IMR-90 (cell line): ENCODE results near the gene FBXO34. TPM values are rescaled to one million over a fixed set of nuclear protein-coding genes. Genes with fewer than 3 reads are reported as not detected.

ENCODE experiments used
- ATAC-seq: fragments of 200-7000 bp; cut with Tn5 transposase; 2 replicates; pipeline ENCODE4 v1.9.1; 2020; ENCODE audit warnings: low read depth, mild to moderate bottlenecking, moderate library complexity
- BruUV-seq: library from RNA; stranded (reverse); fragments of 400-500 nt; replicated peaks from 2 replicates; lab custom pipeline; 2021; lab: Mats Ljungman, UMichigan
- CTCF ChIA-PET: fragments of 300-600 bp; formaldehyde crosslinking; extraction: SDS; loops from one replicate; lab custom pipeline; 2021; ENCODE audit warnings: antibody characterized with exemption; lab: Yijun Ruan, JAX
- POLR2A ChIA-PET: fragments of 300-600 bp; sonication (Branson Sonifier 250); formaldehyde crosslinking; loops from one replicate; lab custom pipeline; 2022; ENCODE audit warnings: antibody characterized with exemption; ENCODE audit not compliant: unreplicated experiment; lab: Charles Lee
- DNase-seq: peaks from one replicate; pipeline ENCODE4 v3.0.0; 2013
- H2AFZ ChIP-seq: replicated peaks from 2 replicates; pipeline ENCODE3; 2013; ENCODE audit warnings: low read length, mild to moderate bottlenecking; ENCODE audit not compliant: poor library complexity
- H2AK5ac ChIP-seq: 2 replicates; pipeline ENCODE4 v1.6.1; 2013; ENCODE audit warnings: low read depth, low read length, inconsistent platforms
- H2AK9ac ChIP-seq: replicated peaks from 2 replicates; pipeline ENCODE3; 2013; ENCODE audit warnings: mild to moderate bottlenecking, low read depth, low read length, moderate library complexity; ENCODE audit not compliant: poor library complexity
- H2BK120ac ChIP-seq: 2 replicates; pipeline ENCODE4 v1.6.1; 2013; ENCODE audit warnings: low read depth, low read length, inconsistent platforms
- H2BK15ac ChIP-seq: 3 replicates; pipeline ENCODE4 v1.6.1; 2013; ENCODE audit warnings: low read depth, low read length, inconsistent platforms
- H2BK20ac ChIP-seq: 2 replicates; pipeline ENCODE4 v1.6.1; 2013; ENCODE audit warnings: low read depth, mild to moderate bottlenecking, inconsistent platforms, low read length, moderate library complexity
- H2BK5ac ChIP-seq: 2 replicates; pipeline ENCODE4 v1.6.1; 2013; ENCODE audit warnings: mild to moderate bottlenecking, low read depth, low read length, inconsistent platforms; ENCODE audit not compliant: poor library complexity, severe bottlenecking
- H3K14ac ChIP-seq: replicated peaks from 2 replicates; pipeline ENCODE4 v1.6.1; 2013; ENCODE audit warnings: low read depth, low read length, inconsistent platforms
- H3K18ac ChIP-seq: 2 replicates; pipeline ENCODE4 v1.6.1; 2013; ENCODE audit warnings: low read depth, low read length, control low read depth
- H3K23ac ChIP-seq: 2 replicates; pipeline ENCODE4 v1.6.1; 2013; ENCODE audit warnings: low read depth, low read length, inconsistent platforms
- H3K27ac ChIP-seq: 2 replicates; pipeline ENCODE4 v1.5.1; 2013; ENCODE audit warnings: mild to moderate bottlenecking, control low read depth, low read length; ENCODE audit not compliant: insufficient read depth
- H3K27me3 ChIP-seq: 2 replicates; pipeline ENCODE4 v1.6.1; 2013; ENCODE audit warnings: low read length; ENCODE audit not compliant: control insufficient read depth, insufficient read depth
- H3K36me3 ChIP-seq: 2 replicates; pipeline ENCODE4 v1.6.1; 2013; ENCODE audit warnings: low read length, mixed read lengths; ENCODE audit not compliant: control insufficient read depth, insufficient read depth
- H3K4ac ChIP-seq: 2 replicates; pipeline ENCODE4 v1.6.1; 2013; ENCODE audit warnings: low read depth, low read length, inconsistent platforms
- H3K4me1 ChIP-seq: 2 replicates; pipeline ENCODE4 v1.6.1; 2013; ENCODE audit warnings: low read length, mixed read lengths; ENCODE audit not compliant: control insufficient read depth, insufficient read depth
- H3K4me2 ChIP-seq: 2 replicates; pipeline ENCODE4 v1.6.1; 2013; ENCODE audit warnings: low read depth, mild to moderate bottlenecking, control low read depth, low read length, moderate library complexity
- H3K4me3 ChIP-seq: 2 replicates; pipeline ENCODE4 v1.5.1; 2013; ENCODE audit warnings: low read depth, mild to moderate bottlenecking, control low read depth, low read length, moderate library complexity; ENCODE audit not compliant: insufficient read depth
- H3K56ac ChIP-seq: 2 replicates; pipeline ENCODE4 v1.6.1; 2013; ENCODE audit warnings: low read length, inconsistent platforms; ENCODE audit not compliant: insufficient read depth; ENCODE audit errors: extremely low read depth
- H3K79me1 ChIP-seq, 2 experiments: 2 replicates each; pipeline ENCODE4 v1.6.1; 2013; ENCODE audit warnings: low read length in 2 of 2, inconsistent platforms in 1 of 2, low read depth in 1 of 2
- H3K9ac ChIP-seq: 2 replicates; pipeline ENCODE4 v1.6.1; 2013; ENCODE audit warnings: low read depth, low read length, control low read depth
- H3K9me1 ChIP-seq: 2 replicates; pipeline ENCODE4 v1.6.1; 2013; ENCODE audit warnings: low read length, inconsistent platforms; ENCODE audit not compliant: insufficient read depth
- H3K9me3 ChIP-seq: 2 replicates; pipeline ENCODE4 v1.6.1; 2013; ENCODE audit warnings: low read length; ENCODE audit not compliant: control insufficient read depth, insufficient read depth
- H4K20me1 ChIP-seq: 2 replicates; pipeline ENCODE4 v1.6.1; 2013; ENCODE audit warnings: low read length, inconsistent platforms; ENCODE audit not compliant: insufficient read depth
- H4K5ac ChIP-seq: 2 replicates; pipeline ENCODE4 v1.6.1; 2013; ENCODE audit warnings: mild to moderate bottlenecking, low read depth, low read length, control low read depth
- H4K8ac ChIP-seq, 2 experiments: 2 replicates each; pipeline ENCODE4 v1.6.1; 2013; ENCODE audit warnings: low read depth in 2 of 2, low read length in 2 of 2, control low read depth in 1 of 2, inconsistent platforms in 1 of 2
- H4K91ac ChIP-seq: 2 replicates; pipeline ENCODE4 v1.6.1; 2013; ENCODE audit warnings: low read depth, low read length, inconsistent platforms; ENCODE audit not compliant: insufficient read depth
- CEBPB ChIP-seq: IDR thresholded peaks from 2 replicates; pipeline ENCODE4 v1.6.1; 2012; ENCODE audit warnings: low read depth, low read length, improper control_type of control experiment
- RAD21 ChIP-seq: IDR thresholded peaks from 2 replicates; pipeline ENCODE4 v1.6.1; 2012; ENCODE audit warnings: low read length, improper control_type of control experiment
- WGBS, 2 experiments: methylation state at CpG; one replicate each; pipeline versions ENCODE4 v1.1.5 to v1.1.7; 2013; ENCODE audit warnings: missing lambda C conversion rate in 2 of 2; ENCODE audit not compliant: insufficient read length in 1 of 2; ENCODE audit errors: extremely low coverage in 2 of 2; 5-methylcytosine and 5-hydroxymethylcytosine counted together
- dilution Hi-C: fragments of 300-500 bp; cut with HindIII; formaldehyde crosslinking; loops from one replicate; pipeline ENCODE4 v1.14.3; 2018; ENCODE audit warnings: low sequenced_read_pairs; ENCODE audit not compliant: unreplicated experiment
- in situ Hi-C: fragments of 300-500 bp; cut with MboI; formaldehyde crosslinking; loops from 3 replicates; pipeline ENCODE4 v1.14.3; 2019; ENCODE audit warnings: low sequenced_read_pairs, inconsistent platforms, mixed read lengths
- intact Hi-C: fragments of 100-400 bp; cut with micrococcal nuclease; formaldehyde crosslinking; loops from 2 replicates; pipeline ENCODE4 v1.10.0; 2022
- polyA plus RNA-seq, 3 experiments: library from polyadenylated mRNA; depleted of rRNA; stranded (reverse); fragments of >200 nt; gene quantifications; 2 replicates each; pipeline ENCODE4 v1.2.3, GENCODE V29; 2012; ENCODE audit warnings: low replicate concordance in 1 of 3
- total RNA-seq: library from RNA; depleted of rRNA; stranded (reverse); fragments of >200 nt; gene quantifications from 2 replicates; pipeline ENCODE4 v1.2.3, GENCODE V29; 2012

FBXO34 gene
- total and polyA plus RNA-seq, 2 of the 4 experiments (the other 2 are of a cell fraction): 15.4 to 35.1 TPM

DNA sequence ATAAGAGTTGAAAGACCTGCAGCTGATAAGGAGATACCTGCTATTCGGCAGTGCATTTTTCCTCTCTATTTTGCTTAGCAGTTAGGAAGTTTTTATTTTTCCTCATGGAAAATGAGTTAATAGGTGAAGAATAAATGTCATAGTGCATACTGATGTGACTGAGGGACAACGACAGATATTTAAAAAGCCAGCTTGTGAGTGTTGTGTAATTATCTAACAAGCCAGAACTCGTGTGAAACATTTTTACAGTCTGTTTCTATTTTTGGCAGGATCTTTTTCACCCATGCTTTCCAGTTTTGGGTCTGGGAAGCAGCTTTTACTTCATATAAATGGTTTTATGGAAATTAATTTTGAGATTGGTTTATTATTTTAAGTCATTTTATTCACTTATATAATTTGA lies 2.9 kb downstream of the FBXO34 start:
- Histone ChIP-seq H3K27ac (no peak overlapping the region), H2BK120ac (no peak overlapping the region), H3K4me1 (peaks cover 2% of the 10 kb centered on the region), H2AK9ac (no peak overlapping the region), H4K20me1 (peaks cover 48% of the 10 kb centered on the region; the same call in 1 of the 2 replicates), H2AFZ (no peak overlapping the region), H4K5ac (no peak overlapping the region), H2BK15ac (no peak overlapping the region), H4K91ac (no peak overlapping the region), H3K23ac (no peak overlapping the region), H3K4ac (no peak overlapping the region), H2AK5ac (no peak overlapping the region), H3K56ac (no peak overlapping the region), H3K27me3 (no peaks in the 10 kb centered on the region), H3K9me1 (peaks cover 3% of the 10 kb centered on the region; the same call in 1 of the 2 replicates), H3K36me3 (no peaks in the 10 kb centered on the region), H3K4me2 (peak overlapping the region; percentile 25; the same call in 1 of the 2 replicates), H3K9me3 (no peaks in the 10 kb centered on the region), H3K14ac (no peak overlapping the region), H2BK5ac (no peak overlapping the region), H3K18ac (no peak overlapping the region), H3K9ac (no peak overlapping the region), H4K8ac (no peak overlapping the region), H3K79me1 (peaks cover 14 to 61% of the 10 kb centered on the region in 2 experiments), H2BK20ac (no peak overlapping the region), H3K4me3 (no peak overlapping the region)
- BruUV-seq: no TSS peak
- POLR2A ChIA-PET: no interaction called here
- ATAC-seq (no peak), DNase-seq (no peak)
- in situ Hi-C loops: no loop called here
- CTCF ChIA-PET: interaction anchor here (2.0 kb wide), 1 partner anchor 80 kb away, joined by 5 read pairs; no protein-coding TSS in a partner anchor
- 0 out of 2 replicates have a peak, but pooled peaks have one; percentile 4 for TF ChIP-seq CEBPB
- TF ChIP-seq RAD21: no peak
- intact Hi-C loops: no loop called here
- WGBS, 2 experiments: no CpG with 5 or more reads among the region's 3 CpGs
- dilution Hi-C loops: no loop called here
